ENCODE measurements around the gene FES. TPM values are rescaled to one million over a fixed set of nuclear protein-coding genes. Genes with fewer than 3 reads are reported as not detected.
A peak's percentile ranks its signal among the peaks of the same experiment; 100 is the strongest.

The FES gene
- total and polyA plus RNA-seq, 2 of the 13 experiments (the other 11 are each of a cell fraction or from before 2014, with no cell fraction given), result 4.0 to 9.5 TPM

- TF ChIP-seq ZNF589 (CRISPR knock-in tag; conservative IDR thresholded peaks at IDR 0.05) (no peak), POLR2G (IDR thresholded peaks at IDR 0.05; ENCODE audit: low read depth, low read length) (no peak), KLF13 (CRISPR knock-in tag; IDR thresholded peaks at IDR 0.05) (no peak), MTF2 (CRISPR knock-in tag; IDR thresholded peaks at IDR 0.05; ENCODE audit: borderline replicate concordance) (no peak), HIVEP1 (CRISPR knock-in tag; IDR thresholded peaks at IDR 0.05) (peak; percentile 5; the same call in 1 of the 2 replicates), EEA1 (CRISPR knock-in tag; IDR thresholded peaks at IDR 0.05; ENCODE audit: borderline replicate concordance) (no peak), KAT8 (CRISPR knock-in tag; IDR thresholded peaks at IDR 0.05) (no peak), ZSCAN25 (CRISPR knock-in tag; IDR thresholded peaks at IDR 0.05) (no peak), HMG20B (CRISPR knock-in tag; conservative IDR thresholded peaks at IDR 0.05) (no peak), MBNL3 (CRISPR knock-in tag; conservative IDR thresholded peaks at IDR 0.05) (no peak), CERS6 (CRISPR knock-in tag; IDR thresholded peaks at IDR 0.05) (no peak), TP53 (CRISPR knock-in tag; conservative IDR thresholded peaks at IDR 0.05) (no peak), HNRNPLL (IDR thresholded peaks at IDR 0.05; ENCODE audit: low read depth, low read length, poor library complexity, severe bottlenecking) (no peak), ZKSCAN8 (CRISPR knock-in tag; IDR thresholded peaks at IDR 0.05; ENCODE audit: borderline replicate concordance) (no peak), NFIB (CRISPR knock-in tag; IDR thresholded peaks at IDR 0.05; ENCODE audit: borderline replicate concordance) (no peak), ZNF264 (CRISPR knock-in tag; IDR thresholded peaks at IDR 0.05) (no peak), PITX1 (CRISPR knock-in tag; IDR thresholded peaks at IDR 0.05) (no peak)
- TF ChIP-seq, protein P1, sequence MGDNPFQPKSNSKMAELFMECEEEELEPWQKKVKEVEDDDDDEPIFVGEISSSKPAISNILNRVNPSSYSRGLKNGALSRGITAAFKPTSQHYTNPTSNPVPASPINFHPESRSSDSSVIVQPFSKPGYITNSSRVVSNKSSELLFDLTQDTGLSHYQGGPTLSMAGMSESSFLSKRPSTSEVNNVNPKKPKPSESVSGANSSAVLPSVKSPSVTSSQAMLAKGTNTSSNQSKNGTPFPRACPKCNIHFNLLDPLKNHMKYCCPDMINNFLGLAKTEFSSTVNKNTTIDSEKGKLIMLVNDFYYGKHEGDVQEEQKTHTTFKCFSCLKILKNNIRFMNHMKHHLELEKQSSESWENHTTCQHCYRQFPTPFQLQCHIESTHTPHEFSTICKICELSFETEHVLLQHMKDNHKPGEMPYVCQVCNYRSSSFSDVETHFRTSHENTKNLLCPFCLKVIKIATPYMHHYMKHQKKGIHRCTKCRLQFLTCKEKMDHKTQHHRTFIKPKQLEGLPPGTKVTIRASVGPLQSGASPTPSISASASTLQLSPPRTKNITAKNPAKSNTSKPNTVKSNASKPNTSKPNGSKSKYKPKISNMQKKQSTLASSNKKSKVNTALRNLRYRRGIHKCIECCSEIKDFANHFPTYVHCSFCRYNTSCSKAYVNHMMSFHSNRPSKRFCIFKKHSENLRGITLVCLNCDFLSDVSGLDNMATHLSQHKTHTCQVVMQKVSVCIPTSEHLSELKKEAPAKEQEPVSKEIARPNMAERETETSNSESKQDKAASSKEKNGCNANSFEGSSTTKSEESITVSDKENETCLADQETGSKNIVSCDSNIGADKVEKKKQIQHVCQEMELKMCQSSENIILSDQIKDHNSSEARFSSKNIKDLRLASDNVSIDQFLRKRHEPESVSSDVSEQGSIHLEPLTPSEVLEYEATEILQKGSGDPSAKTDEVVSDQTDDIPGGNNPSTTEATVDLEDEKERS (CRISPR knock-in tag; IDR thresholded peaks at IDR 0.05), result no peak
- TF ChIP-seq, protein P2, sequence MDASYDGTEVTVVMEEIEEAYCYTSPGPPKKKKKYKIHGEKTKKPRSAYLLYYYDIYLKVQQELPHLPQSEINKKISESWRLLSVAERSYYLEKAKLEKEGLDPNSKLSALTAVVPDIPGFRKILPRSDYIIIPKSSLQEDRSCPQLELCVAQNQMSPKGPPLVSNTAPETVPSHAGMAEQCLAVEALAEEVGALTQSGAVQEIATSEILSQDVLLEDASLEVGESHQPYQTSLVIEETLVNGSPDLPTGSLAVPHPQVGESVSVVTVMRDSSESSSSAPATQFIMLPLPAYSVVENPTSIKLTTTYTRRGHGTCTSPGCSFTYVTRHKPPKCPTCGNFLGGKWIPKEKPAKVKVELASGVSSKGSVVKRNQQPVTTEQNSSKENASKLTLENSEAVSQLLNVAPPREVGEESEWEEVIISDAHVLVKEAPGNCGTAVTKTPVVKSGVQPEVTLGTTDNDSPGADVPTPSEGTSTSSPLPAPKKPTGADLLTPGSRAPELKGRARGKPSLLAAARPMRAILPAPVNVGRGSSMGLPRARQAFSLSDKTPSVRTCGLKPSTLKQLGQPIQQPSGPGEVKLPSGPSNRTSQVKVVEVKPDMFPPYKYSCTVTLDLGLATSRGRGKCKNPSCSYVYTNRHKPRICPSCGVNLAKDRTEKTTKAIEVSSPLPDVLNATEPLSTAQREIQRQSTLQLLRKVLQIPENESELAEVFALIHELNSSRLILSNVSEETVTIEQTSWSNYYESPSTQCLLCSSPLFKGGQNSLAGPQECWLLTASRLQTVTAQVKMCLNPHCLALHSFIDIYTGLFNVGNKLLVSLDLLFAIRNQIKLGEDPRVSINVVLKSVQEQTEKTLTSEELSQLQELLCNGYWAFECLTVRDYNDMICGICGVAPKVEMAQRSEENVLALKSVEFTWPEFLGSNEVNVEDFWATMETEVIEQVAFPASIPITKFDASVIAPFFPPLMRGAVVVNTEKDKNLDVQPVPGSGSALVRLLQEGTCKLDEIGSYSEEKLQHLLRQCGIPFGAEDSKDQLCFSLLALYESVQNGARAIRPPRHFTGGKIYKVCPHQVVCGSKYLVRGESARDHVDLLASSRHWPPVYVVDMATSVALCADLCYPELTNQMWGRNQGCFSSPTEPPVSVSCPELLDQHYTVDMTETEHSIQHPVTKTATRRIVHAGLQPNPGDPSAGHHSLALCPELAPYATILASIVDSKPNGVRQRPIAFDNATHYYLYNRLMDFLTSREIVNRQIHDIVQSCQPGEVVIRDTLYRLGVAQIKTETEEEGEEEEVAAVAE (CRISPR knock-in tag; IDR thresholded peaks at IDR 0.05; ENCODE audit: borderline replicate concordance), result no peak
- TF ChIP-seq, protein P3, sequence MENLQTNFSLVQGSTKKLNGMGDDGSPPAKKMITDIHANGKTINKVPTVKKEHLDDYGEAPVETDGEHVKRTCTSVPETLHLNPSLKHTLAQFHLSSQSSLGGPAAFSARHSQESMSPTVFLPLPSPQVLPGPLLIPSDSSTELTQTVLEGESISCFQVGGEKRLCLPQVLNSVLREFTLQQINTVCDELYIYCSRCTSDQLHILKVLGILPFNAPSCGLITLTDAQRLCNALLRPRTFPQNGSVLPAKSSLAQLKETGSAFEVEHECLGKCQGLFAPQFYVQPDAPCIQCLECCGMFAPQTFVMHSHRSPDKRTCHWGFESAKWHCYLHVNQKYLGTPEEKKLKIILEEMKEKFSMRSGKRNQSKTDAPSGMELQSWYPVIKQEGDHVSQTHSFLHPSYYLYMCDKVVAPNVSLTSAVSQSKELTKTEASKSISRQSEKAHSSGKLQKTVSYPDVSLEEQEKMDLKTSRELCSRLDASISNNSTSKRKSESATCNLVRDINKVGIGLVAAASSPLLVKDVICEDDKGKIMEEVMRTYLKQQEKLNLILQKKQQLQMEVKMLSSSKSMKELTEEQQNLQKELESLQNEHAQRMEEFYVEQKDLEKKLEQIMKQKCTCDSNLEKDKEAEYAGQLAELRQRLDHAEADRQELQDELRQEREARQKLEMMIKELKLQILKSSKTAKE (CRISPR knock-in tag; IDR thresholded peaks at IDR 0.05; ENCODE audit: borderline replicate concordance), result no peak
Measured at GRCh38 chr15:90934256-90934948, 50.1 kb downstream of the FES start (continued).

All from HepG2 (cell line).